AG04450 (cell line): ENCODE data around the gene PSTK. TPM values are rescaled to one million over a fixed set of nuclear protein-coding genes. Genes with fewer than 3 reads are reported as not detected.

Experiments
- CTCF ChIA-PET: fragments of 300-600, 350-600 bp; formaldehyde crosslinking; extraction: SDS; loops from one replicate; lab custom pipeline; 2022; ENCODE audit warnings: antibody characterized with exemption, inconsistent platforms; lab: Charles Lee
- POLR2A ChIA-PET: fragments of 350-600 bp; formaldehyde crosslinking; extraction: SDS; loops from one replicate; lab custom pipeline; 2021; ENCODE audit warnings: antibody characterized with exemption, inconsistent platforms; lab: Yijun Ruan, JAX
- DNase-seq: peaks from one replicate; pipeline ENCODE4 v3.0.0-alpha.2; 2011; ENCODE audit warnings: low read depth, low spot score
- H3K27ac ChIP-seq: one replicate; pipeline ENCODE4 v1.5.1; 2012; ENCODE audit warnings: low read depth, low read length, control low read depth
- H3K27me3 ChIP-seq: one replicate; pipeline ENCODE4 v1.6.0; 2012; ENCODE audit warnings: low read length; ENCODE audit not compliant: control insufficient read depth, insufficient read depth
- H3K4me3 ChIP-seq: 2 replicates; pipeline ENCODE4 v1.5.1; 2011; ENCODE audit warnings: mild to moderate bottlenecking, low read depth, low read length, control low read depth
- H3K9me3 ChIP-seq: 2 replicates; pipeline ENCODE4 v1.5.1; 2012; ENCODE audit warnings: low read length; ENCODE audit not compliant: control insufficient read depth, insufficient read depth
- CTCF ChIP-seq: IDR thresholded peaks from 2 replicates; pipeline ENCODE4 v1.5.1; 2011; ENCODE audit warnings: low read depth, low read length, control low read depth, inconsistent platforms
- polyA plus RNA-seq: library from polyadenylated mRNA; depleted of rRNA; stranded (reverse); fragments of >200 nt; gene quantifications from 2 replicates; pipeline ENCODE4 v1.2.3, GENCODE V29; 2011

PSTK gene
- polyA plus RNA-seq, 1 experiment, result 5.1 TPM

DNA sequence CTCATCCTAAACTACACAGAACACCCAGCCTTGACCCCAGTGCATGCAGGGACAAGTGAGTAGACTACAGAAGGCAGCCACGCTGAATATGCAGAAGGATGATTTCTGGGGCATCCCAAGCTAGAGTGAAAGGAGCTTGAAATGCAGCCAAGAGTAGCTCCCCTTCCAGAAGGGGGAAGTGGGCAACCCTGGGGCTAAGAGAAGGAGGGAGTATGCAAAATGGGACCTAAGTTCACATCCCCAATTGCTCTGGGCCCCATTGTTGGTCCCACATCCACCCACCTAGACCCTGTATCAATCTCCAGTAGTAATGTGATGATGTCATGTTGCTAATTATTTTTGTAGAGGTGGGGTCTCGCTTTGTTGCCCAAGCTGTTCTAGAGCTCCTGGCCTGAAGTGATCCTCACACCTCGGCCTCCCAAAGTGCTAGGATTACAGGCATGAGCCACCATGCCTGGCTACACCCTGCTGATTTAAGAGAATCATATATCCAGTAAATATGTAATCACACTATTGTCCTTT is 5.6 kb upstream of the PSTK start:
- DNase-seq, result no peak
- ChIA-PET POLR2A (no interaction called here), CTCF (no interaction called here)
- Histone ChIP-seq H3K9me3 (no peaks in the 10 kb centered on the region), H3K4me3 (no peak overlapping the region), H3K27me3 (no peaks in the 10 kb centered on the region), H3K27ac (no peak overlapping the region)
- TF ChIP-seq CTCF, result no peak

- no peaks in the 10 kb centered on the region for H3K27me3 ChIP-seq
- H3K27ac ChIP-seq, result no peak overlapping the region
- ChIA-PET CTCF (interaction anchor here (0.6 to 5.2 kb wide), 24 partner anchors 9 to 1408 kb away, joined by 3 to 43 read pairs (median 4); partner anchors contain the start of genes ACADSB, C10orf88 and IKZF5), POLR2A (interaction anchor here (1.1 to 1.5 kb wide), 2 partner anchors 27 kb away, joined by 3 to 8 read pairs; partner anchors contain the start of genes C10orf88 and IKZF5)
- peak; percentile 59 for TF ChIP-seq CTCF
- H3K4me3 ChIP-seq, result peak overlapping the region; percentile 88
- DNase-seq, result no peak
- H3K9me3 ChIP-seq, result no peaks in the 10 kb centered on the region
Observed at GRCh38 chr10:122981066-122981464, 864 bp downstream of the PSTK start.

GRCh38 chr10:122983898-122984297 is 3.7 kb downstream of the PSTK start:
- H3K27me3 ChIP-seq, result no peaks in the 10 kb centered on the region
- ChIA-PET POLR2A (no interaction called here), CTCF (interaction anchor here (1.3 to 5.2 kb wide), 2 partner anchors 24 to 574 kb away, joined by 3 to 24 read pairs; partner anchors contain the start of genes ACADSB and IKZF5)
- DNase-seq, result no peak
- H3K4me3 ChIP-seq, result no peak overlapping the region
- no peaks in the 10 kb centered on the region for H3K9me3 ChIP-seq
- H3K27ac ChIP-seq, result no peak overlapping the region
- TF ChIP-seq CTCF, result no peak

DNA sequence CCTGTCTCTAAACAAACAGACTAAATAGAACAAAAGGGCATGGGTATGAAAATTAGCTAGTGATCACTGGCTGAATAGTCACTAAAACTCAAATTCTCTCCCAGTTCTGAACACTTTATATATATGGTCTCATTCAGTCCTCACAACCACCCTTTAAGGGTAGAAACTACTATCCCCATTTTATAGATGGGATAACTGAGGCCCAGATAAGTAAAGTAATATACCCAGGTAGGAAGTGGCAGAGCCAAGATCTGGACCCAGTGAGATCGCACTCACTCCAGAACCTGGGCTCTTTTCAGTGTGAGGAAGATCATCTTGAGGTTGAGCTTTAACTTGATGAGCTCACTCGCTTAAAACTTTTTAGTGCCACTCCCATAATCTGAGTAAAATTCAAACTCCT is 4.5 kb downstream of the PSTK start:
- DNase-seq, result no peak
- no peak overlapping the region for H3K27ac ChIP-seq
- no peaks in the 10 kb centered on the region for H3K27me3 ChIP-seq
- ChIA-PET CTCF (no interaction called here), POLR2A (no interaction called here)
- TF ChIP-seq CTCF, result no peak
- no peak overlapping the region for H3K4me3 ChIP-seq
- H3K9me3 ChIP-seq, result no peaks in the 10 kb centered on the region

DNA sequence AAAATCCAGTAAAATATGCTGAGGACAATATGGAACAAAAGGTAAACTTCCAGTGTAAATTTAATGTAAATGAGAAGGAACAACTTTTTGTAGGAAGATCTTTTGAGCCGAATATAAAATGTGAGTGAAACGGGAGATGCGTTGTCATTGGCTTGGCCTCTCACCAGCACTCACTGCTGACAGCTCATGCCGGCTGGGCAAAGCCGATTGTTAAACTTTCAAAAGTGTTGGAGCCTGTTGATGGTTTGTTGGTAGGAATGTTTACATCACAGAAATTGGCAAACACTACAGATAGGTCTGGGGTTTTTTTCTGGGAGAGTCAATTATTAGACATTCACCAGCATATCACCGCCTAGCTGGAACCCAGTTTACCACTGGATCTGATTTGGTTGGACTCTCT is 6.1 kb downstream of the PSTK start:
- no peak for DNase-seq
- no peak overlapping the region for H3K27ac ChIP-seq
- no peak overlapping the region for H3K4me3 ChIP-seq
- ChIA-PET CTCF (interaction anchor here (0.7 kb wide), 1 partner anchor 572 kb away, joined by 7 read pairs; no protein-coding TSS in a partner anchor), POLR2A (no interaction called here)
- H3K27me3 ChIP-seq, result no peaks in the 10 kb centered on the region
- no peak for TF ChIP-seq CTCF
- no peaks in the 10 kb centered on the region for H3K9me3 ChIP-seq
